ENCODE results near the gene SPIB.

SPIB gene

DNA sequence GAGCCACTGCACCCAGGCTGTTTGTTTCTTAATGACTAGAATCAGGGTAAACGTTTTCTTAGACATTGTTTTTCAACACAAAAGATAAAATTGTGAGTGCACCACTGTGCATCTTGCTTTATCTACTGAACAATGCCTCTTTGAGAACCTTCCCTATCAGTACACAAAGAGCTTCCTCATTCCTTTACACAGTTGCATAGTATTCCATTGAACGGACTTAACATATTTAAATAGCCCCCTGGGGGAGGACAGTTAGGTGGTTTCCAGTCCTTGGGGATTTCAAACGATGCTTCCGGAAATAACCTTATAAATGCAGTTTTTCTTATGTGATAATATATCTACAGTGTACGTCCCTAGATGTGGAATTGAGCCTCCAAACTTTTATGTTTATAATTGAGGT is 26.0 kb upstream of the SPIB start:
- no peak for DNase-seq

DNA sequence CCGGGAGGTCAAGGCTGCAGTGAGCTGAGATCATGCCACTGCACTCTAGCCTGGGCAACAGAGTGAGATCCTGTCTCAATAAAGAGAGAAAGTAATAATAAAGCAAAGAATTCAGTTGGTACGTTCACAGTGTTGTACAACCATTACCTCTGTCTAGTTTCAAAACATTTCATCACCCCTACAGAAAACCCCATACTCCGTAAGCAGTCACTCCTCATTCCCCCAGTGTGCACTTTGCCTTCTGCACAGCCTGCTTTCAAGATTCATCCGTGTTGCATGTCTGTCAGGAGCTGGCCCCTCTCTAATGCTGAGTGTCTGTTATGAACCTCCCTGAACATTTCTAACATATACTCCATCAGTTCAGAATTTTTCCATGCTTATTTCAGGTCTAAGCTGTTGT is 25.1 kb upstream of the SPIB start:
- no peak for DNase-seq

DNA sequence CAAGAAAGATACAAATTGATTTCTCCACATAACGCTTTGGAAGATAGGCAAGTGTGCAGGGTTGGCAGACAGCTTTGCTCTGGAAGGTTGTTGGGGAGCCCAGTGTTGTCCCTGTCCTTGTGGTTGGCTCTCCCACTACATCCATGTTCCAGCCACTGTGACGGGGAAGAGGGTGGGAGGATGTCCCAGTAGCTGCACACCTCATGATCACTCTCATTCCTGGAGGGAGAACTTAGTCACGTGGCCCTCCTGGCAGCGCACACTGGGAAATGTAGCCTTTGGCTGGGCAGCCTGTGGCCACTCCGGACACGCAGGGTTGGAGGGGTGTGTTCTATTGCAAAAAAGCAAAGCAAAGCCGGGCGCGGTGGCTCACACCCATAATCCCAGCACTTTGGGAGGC is 24.7 kb upstream of the SPIB start:
- DNase-seq: no peak

DNA sequence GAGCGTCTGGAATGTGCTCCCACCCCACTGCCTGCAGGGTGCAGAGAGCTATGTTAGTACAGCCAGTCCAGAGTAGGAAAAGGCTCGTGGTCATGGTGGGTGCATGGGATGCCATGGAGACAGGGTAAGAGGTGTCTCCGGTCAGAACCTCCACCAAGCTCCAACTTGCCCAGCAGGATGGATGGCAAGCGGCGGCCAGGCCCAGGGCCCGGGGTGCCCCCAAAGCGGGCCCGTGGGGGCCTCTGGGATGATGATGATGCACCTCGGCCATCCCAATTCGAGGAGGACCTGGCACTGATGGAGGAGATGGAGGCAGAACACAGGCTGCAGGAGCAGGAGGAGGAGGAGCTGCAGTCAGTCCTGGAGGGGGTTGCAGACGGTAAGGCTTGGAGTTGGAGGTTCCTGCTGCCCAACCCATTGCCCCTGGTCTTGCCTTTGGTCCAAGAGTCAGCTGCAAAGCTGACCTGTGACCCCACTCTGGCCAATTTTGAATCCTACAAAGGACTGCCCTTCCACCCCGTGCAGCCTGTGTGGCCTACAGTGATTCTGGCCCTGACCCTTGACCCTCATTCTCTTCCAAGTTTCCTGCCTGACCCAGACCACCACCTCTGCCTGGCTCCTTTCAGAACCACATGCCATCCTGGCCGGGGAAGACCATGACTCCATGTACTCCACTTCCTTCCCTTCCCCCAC is 19.9 kb upstream of the SPIB start:
- no peak for DNase-seq

DNA sequence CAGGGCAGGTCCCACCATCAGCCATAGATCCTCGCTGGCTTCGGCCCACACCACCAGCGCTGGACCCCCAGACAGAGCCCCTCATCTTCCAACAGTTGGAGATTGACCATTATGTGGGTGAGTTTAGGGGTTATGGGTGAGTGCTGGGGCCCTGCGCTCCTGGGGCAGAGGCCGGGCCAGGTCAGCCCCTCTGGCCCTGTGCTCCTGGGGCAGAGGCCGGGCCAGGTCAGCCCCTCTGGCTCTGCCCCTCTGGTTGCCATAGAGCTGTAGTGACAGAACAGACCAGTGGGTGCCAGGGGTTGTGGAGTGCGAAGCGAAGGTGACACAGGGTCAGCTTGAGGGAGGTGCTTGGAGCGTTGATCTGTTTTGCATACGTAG is 19.4 kb upstream of the SPIB start:
- DNase-seq: no peak

DNA sequence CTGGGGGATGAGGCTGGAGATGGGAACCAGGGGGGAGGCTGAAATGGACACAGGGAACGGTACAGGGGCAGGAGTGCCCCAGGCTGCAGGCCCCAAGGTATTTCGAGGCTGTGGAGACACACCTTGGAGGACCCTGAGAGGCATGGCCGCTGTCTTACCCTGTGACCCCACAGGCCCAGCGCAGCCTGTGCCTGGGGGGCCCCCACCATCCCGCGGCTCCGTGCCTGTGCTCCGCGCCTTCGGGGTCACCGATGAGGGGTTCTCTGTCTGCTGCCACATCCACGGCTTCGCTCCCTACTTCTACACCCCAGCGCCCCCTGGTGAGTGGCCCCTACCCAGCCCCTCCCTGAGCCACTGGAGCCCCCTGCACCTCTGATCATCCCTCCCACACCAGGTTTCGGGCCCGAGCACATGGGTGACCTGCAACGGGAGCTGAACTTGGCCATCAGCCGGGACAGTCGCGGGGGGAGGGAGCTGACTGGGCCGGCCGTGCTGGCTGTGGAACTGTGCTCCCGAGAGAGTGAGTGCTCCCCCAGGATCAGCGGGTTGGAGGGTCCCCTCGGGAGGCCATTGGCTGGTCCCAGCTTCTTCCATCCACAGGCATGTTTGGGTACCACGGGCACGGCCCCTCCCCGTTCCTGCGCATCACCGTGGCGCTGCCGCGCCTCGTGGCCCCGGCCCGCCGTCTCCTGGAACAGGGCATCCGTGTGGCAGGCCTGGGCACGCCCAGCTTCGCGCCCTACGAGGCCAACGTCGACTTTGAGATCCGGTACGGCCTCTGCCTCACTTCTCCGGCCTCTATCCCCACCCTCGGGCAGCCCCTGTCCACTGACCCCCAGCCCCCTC is 16.9 kb upstream of the SPIB start:
- no peak for DNase-seq

DNA sequence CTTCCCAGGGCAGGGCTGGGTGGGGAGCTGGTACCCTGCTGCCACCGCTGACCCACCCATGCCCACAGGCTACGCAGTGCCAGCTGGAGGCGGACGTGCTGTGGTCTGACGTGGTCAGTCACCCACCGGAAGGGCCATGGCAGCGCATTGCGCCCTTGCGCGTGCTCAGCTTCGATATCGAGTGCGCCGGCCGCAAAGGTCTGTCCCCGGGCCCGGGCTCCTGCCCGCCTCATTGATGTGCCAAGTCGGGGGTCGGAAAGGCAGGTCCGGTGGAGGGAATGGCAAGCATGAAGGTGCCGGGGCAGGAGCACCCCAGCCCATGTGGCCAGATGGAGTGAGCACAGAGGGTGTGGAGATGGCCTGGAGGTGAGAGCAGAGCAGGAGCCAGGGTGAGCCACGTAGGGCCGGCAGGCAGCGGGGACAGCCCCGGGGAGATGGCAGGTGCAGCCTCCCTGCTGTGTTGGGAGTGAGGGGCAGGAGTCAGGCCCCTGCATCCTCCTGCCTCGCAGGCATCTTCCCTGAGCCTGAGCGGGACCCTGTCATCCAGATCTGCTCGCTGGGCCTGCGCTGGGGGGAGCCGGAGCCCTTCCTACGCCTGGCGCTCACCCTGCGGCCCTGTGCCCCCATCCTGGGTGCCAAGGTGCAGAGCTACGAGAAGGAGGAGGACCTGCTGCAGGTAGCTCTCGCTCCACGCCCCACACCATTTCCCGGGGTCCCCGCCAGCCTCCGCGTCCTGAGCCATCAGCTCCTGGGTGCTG is 16.0 kb upstream of the SPIB start:
- DNase-seq: no peak

DNA sequence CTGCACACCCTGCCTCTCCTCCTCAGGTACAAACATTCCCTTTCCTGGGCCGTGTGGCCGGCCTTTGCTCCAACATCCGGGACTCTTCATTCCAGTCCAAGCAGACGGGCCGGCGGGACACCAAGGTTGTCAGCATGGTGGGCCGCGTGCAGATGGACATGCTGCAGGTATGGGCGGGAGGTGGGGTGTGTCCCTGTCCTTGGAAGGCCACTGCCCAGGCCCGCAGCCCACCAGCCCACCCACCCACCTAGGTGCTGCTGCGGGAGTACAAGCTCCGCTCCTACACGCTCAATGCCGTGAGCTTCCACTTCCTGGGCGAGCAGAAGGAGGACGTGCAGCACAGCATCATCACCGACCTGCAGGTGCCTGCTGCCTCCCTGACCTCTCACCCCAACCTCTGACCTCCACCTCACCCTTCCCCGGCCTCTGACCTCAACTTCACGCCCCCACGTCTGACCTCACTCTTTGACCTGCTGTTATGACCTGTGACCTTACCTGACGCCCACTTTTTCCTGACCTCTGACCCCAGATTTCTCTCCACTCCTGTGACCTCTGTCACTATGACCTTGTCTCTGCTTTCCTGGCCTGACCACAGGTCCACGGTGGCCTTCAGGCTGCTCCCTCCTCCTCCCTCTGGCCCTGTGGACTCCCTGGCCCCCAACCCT is 12.4 kb upstream of the SPIB start:
- no peak for DNase-seq

DNA sequence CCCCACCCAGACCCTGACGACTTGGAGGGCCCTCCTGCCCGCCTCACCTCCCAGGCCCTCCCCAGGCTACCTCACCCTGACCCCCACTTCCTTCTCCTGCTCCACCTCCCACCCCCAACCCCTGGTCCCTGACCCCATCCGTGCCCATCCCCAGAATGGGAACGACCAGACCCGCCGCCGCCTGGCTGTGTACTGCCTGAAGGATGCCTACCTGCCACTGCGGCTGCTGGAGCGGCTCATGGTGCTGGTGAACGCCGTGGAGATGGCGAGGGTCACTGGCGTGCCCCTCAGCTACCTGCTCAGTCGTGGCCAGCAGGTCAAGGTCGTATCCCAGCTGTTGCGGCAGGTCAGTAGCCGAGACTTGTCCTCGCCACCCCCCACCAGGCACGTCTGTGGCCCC is 11.9 kb upstream of the SPIB start:
- no peak for DNase-seq

DNA sequence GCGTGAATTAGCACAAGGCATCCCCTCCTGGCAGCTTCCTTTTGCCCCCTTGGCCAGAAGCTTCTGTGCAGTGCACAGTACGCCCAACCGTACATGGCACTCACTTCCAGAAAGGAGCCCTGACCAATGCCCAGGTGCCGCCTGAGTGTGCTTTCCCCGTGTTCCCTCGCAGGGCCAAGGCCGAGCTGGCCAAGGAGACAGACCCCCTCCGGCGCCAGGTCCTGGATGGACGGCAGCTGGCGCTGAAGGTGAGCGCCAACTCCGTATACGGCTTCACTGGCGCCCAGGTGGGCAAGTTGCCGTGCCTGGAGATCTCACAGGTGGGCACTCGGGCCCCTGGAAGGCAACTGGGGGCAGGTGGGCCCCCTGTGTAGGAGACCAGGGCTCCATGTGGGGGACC is 9.4 kb upstream of the SPIB start:
- DNase-seq: no peak

DNA sequence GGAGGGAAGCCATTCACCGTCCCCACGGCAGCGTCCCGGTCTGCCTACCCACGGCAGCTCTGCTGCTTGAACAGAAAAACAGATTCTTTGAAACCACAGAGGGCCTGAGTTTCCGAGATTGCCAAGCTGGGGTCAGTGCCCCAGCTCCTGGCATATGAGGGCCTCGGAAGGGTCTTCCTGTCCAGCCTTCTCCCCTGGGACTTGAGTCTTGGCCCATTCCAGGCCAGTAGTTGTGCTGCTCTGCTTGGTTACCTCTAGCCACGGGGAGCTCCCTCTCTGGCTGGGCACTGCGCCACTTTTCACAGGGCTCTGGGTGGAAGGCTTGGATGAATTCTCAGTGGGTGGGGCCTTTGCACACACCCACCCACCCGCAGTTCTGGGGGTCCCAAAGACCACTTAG is 8.6 kb upstream of the SPIB start:
- no peak for DNase-seq

DNA sequence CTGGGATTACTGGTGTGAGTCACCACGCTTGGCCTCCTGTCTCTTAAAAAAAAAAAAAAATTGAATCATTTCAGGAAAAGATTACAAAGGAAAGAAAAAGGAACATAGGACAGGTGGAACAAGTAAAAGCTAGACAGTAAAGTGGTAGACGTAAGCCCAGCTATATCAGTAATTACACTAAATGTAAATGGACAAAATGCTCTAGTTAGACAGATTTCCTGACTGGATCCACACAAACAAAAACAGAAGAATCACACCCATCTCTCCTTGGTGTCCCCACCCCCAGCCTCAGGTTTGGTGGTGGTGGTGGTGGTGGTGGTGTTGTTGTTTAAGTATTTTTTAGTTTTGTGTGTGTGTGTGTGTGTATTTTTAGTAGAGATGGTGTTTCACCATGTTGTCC is 6.3 kb upstream of the SPIB start:
- DNase-seq: no peak

DNA sequence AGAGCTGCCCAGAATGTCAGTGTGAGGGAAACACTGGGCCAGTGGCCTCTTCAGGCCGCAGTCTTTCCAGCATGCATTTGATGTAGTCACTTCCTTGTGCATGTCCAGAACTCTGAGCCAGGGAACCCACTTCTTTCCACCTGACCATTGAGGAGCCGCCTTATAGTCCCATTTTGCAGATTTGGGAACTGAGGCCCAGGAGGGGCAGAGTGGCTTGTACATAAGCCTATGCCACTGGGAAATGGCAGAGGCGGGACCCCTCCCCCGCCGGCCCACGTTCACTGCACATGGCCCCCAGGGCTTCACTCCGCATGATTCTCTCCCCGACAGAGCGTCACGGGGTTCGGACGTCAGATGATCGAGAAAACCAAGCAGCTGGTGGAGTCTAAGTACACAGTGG is 5.6 kb upstream of the SPIB start:
- no peak for DNase-seq

DNA sequence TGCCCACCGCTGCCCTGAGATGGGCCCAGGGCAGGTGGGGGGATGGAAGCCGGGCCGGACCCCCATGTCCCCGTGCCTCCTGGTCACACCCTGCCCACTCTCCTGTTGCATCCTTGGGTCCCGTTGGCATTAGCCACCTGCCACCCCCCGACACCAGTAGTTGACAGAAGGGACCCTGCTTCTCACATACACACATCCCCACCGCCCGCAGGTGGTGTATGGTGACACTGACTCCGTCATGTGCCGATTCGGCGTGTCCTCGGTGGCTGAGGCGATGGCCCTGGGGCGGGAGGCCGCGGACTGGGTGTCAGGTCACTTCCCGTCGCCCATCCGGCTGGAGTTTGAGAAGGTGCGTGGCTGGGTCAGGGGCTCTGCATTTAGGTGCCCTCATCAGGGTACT is 5.2 kb upstream of the SPIB start:
- DNase-seq: no peak

DNA sequence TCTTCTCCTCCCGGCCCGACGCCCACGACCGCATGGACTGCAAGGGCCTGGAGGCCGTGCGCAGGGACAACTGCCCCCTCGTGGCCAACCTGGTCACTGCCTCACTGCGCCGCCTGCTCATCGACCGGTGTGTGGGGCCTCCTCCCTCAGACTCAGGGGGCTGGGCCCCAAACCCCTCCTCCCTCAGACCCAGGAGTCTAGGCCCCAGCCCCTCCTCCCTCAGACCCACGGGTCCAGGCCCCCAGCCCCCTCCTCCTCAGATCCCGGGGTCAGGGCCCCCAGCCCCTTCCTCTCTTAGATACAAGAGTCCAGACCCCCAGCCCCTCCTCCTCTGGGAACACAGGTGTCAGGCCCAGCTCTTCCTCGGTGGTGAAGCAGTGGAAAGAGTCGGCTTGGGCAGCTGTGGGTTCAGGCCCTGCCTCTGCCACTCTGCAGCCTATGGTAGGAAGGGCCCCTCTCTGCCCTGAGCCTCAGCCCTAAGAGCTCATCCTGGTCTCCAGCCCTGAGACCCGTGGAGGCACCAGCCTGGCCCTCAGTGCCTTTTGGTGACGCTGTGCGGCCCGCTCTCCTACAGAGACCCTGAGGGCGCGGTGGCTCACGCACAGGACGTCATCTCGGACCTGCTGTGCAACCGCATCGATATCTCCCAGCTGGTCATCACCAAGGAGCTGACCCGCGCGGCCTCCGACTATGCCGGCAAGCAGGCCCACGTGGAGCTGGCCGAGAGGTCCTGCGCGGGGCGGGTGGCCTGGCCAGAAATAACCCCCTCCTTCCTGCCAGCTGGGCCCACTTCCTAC is 3.7 kb upstream of the SPIB start:
- peak; percentile 9 for DNase-seq

DNA sequence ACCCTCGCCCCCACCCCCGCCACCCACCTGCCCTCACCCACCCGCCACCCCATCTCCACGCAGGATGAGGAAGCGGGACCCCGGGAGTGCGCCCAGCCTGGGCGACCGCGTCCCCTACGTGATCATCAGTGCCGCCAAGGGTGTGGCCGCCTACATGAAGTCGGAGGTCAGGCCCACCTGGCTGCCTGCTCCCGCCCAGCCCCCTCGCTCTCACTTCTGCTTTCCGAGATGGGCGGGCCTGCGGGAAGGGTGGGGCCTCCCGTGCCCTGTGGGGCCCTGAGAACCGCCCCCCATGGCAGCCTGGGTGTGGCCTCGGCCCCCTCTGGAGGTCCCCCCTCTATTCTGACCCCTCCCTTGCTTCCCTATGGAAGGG is 3.1 kb upstream of the SPIB start:
- no peak for DNase-seq

DNA sequence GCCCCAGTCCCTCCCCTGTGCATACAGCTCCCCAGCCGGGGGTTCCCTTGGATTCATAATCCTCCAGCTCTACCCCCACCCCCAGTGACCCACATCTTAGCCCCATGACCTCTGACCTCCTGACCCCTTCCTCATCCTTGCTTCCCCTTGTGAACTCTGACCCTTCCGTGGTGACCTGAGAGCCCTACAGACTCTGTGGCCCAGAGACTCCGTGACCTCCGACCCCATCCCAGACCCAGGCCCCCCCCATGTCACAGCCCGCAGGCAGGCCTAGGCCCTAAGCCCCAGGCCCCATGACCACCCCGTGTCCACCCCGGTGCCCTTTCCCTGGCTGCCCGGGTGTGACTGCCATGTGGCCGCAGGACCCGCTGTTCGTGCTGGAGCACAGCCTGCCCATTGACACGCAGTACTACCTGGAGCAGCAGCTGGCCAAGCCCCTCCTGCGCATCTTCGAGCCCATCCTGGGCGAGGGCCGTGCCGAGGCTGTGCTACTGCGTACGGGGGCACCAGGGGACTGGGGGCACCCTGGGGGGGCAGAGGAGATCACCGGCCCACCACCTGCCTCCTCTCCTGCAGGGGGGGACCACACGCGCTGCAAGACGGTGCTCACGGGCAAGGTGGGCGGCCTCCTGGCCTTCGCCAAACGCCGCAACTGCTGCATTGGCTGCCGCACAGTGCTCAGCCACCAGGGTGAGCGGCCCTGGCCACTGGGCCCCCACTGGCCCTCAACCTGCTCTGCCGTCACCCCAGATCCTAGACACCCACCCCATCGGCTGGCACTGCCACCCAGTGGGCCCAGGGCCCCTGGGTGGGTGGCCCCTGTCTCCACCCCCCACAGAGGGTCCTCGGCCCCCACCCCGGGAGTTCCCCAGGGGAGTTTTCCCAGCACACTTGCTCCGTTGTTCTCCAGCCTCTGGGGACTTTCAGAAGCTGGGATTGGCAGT is 2.4 kb upstream of the SPIB start:
- no peak for DNase-seq

DNA sequence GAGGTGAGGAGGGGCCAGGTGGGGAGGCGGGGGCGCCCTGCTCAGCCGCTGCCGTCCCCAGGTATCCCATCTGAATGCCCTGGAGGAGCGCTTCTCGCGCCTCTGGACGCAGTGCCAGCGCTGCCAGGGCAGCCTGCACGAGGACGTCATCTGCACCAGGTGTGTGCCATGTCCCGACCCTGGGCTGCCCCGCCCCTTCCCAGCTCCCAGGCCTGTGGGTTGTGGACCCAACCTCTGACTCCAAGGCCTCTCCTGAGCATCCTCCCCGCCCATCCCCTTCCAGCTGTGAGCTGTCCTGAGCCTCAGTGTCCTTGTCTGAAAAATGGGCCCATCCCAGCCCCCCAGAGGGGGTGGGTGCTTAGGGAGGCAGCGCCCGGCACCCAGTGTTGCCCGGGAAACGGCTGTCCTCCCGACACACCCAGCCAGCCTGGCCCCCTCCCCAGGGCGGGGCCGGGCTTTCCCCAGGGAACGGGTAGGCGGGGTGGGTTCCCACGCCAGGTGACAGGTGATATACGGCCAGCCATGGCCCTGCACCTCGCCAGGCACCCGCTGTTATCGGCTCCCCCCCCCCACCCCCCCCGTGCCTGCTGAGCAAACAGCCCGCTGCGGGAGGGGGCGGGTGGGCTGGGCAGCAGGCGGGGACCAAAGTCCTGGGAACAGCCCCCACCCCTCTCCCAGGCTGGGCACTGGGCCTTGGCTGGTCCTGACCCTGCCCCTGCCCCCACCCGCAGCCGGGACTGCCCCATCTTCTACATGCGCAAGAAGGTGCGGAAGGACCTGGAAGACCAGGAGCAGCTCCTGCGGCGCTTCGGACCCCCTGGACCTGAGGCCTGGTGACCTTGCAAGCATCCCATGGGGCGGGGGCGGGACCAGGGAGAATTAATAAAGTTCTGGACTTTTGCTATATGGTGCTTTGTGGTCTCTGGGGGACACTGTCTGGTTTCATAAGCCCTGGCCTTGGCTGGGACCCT is 1.3 kb upstream of the SPIB start:
- no peak for DNase-seq

DNA sequence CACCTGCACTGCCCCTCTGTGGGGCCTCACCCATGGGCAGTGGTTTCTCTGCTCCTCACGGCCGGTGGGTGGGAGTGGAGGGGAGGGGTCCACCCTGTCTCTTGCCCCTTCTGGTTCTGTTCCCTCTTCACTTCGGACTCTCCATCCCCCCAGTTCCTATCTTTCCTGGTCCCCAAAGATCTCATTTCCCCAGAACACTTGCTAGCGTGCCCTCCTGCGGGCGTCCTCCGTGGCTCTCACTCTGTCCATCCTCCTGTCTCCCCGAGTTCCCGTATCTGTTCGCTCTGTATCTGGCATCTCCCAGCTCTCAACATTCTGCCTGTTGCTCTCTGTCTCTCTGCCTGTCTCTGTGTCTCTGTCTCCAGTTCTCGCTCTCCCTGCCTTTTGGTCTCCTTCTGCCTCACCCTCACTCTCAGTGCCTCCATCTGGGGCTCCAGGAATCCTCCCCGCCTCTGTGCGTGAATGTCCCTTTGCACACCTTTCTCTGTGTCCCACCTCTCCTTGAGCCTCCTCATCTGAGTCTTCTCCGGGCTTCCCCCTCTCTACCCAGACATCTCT is 363 bp downstream of the SPIB start:
- DNase-seq: no peak

DNA sequence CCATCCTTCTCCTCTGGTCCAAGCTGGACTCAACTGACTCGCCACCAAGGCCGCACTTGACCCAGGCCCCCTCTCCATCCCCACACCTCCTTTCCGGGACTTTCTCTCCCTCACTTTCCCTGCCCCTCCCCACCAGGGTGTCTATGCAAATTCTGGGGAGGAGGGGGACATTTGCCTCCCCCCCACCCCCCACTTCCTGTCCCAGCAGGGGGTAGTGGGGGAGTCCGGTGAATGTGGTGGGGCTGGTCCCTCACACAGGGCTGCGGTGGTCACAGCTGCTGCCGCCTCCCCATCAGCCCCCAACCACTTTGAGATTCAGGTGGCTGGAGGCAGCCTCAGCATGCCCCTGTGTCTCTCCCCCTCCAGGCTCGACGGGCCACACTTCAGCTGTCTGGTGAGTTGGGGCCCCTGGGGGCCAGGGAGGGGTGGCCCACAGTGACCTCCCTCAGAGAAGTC is 870 bp downstream of the SPIB start:
- DNase-seq: no peak

Data from midbrain (tissue), 1 donor.